Measurements from ENCODE around the gene PCDH12. TPM values are rescaled to one million over a fixed set of nuclear protein-coding genes. Genes with fewer than 3 reads are reported as not detected.

The PCDH12 gene
- polyA plus RNA-seq, 1 donor from 2014 or later: not detected

GRCh38 chr5:141941307-141941706 lies 16.7 kb downstream of the PCDH12 start:
- Histone ChIP-seq H3K4me3 (ENCODE audit: low read length) (no peak overlapping the region), H3K27ac (ENCODE audit: low read length) (no peak overlapping the region)
- no peak for TF ChIP-seq TAF1 (IDR thresholded peaks at IDR 0.05; ENCODE audit: low read depth)
- no peak for TF ChIP-seq POLR2AphosphoS5 (IDR thresholded peaks at IDR 0.05)
- TF ChIP-seq MXI1 (conservative IDR thresholded peaks at IDR 0.05; ENCODE audit: poor library complexity, severe bottlenecking): no peak
- no peak for TF ChIP-seq EP300 (conservative IDR thresholded peaks at IDR 0.05; ENCODE audit: poor library complexity, severe bottlenecking)
- no peak for TF ChIP-seq EZH2 (IDR thresholded peaks at IDR 0.05; ENCODE audit: borderline replicate concordance, insufficient read depth, low read length, poor library complexity, severe bottlenecking)
- no peak for TF ChIP-seq REST (IDR thresholded peaks at IDR 0.05; ENCODE audit: borderline replicate concordance)
- TF ChIP-seq RAD21 (conservative IDR thresholded peaks at IDR 0.05): no peak
- no peak for TF ChIP-seq CTCF (IDR thresholded peaks at IDR 0.05; ENCODE audit: poor library complexity, severe bottlenecking)

GRCh38 chr5:141940695-141941271 lies 17.2 kb downstream of the PCDH12 start:
- TF ChIP-seq EP300 (conservative IDR thresholded peaks at IDR 0.05; ENCODE audit: poor library complexity, severe bottlenecking): no peak
- no peak for TF ChIP-seq REST (IDR thresholded peaks at IDR 0.05; ENCODE audit: borderline replicate concordance)
- TF ChIP-seq SMC3 (conservative IDR thresholded peaks at IDR 0.05; ENCODE audit: poor library complexity): no peak
- no peak for TF ChIP-seq CTCF (IDR thresholded peaks at IDR 0.05; ENCODE audit: poor library complexity, severe bottlenecking)
- no peak for TF ChIP-seq RAD21 (conservative IDR thresholded peaks at IDR 0.05)
- no peak for TF ChIP-seq EZH2 (IDR thresholded peaks at IDR 0.05; ENCODE audit: borderline replicate concordance, insufficient read depth, low read length, poor library complexity, severe bottlenecking)
- no peak for TF ChIP-seq MXI1 (conservative IDR thresholded peaks at IDR 0.05; ENCODE audit: poor library complexity, severe bottlenecking)
- TF ChIP-seq TAF1 (IDR thresholded peaks at IDR 0.05; ENCODE audit: low read depth): no peak
- TF ChIP-seq POLR2AphosphoS5 (IDR thresholded peaks at IDR 0.05): no peak
- no peak overlapping the region for H3K4me3 ChIP-seq (ENCODE audit: low read length)
- no peak overlapping the region for H3K27ac ChIP-seq (ENCODE audit: low read length)
- no peaks in the 10 kb centered on the region for H3K9me2 ChIP-seq (ENCODE audit: insufficient read depth, low read length)
- no peaks in the 10 kb centered on the region for H3K27me3 ChIP-seq (ENCODE audit: insufficient read depth, low read depth, low read length)
- H2AFZ ChIP-seq (ENCODE audit: low read depth, low read length): no peak overlapping the region
- no peak overlapping the region for H3K9ac ChIP-seq (ENCODE audit: low read length)
- no peak overlapping the region for H3K4me2 ChIP-seq (ENCODE audit: low read length)
- no peaks in the 10 kb centered on the region for H3K79me2 ChIP-seq (replicated peaks; ENCODE audit: insufficient read depth, low read length)
- H4K20me1 ChIP-seq (ENCODE audit: insufficient read depth): no peaks in the 10 kb centered on the region
- no peaks in the 10 kb centered on the region for H3K9me3 ChIP-seq (ENCODE audit: low read length)
- H3K36me3 ChIP-seq (ENCODE audit: insufficient read depth, low read length): no peaks in the 10 kb centered on the region
- H3F3A ChIP-seq (ENCODE audit: insufficient read depth, low read length, poor library complexity, severe bottlenecking): no peaks in the 10 kb centered on the region

More at GRCh38 chr5:141941307-141941706, 16.7 kb downstream of the PCDH12 start:
- Histone ChIP-seq H3K9ac (ENCODE audit: low read length) (no peak overlapping the region), H3K4me2 (ENCODE audit: low read length) (no peak overlapping the region), H3K9me3 (ENCODE audit: low read length) (no peaks in the 10 kb centered on the region), H3K79me2 (replicated peaks; ENCODE audit: insufficient read depth, low read length) (no peaks in the 10 kb centered on the region), H3K27me3 (ENCODE audit: insufficient read depth, low read depth, low read length) (no peaks in the 10 kb centered on the region), H4K20me1 (ENCODE audit: insufficient read depth) (no peaks in the 10 kb centered on the region), H2AFZ (ENCODE audit: low read depth, low read length) (no peak overlapping the region), H3K9me2 (ENCODE audit: insufficient read depth, low read length) (no peaks in the 10 kb centered on the region), H3F3A (ENCODE audit: insufficient read depth, low read length, poor library complexity, severe bottlenecking) (no peaks in the 10 kb centered on the region), H3K36me3 (ENCODE audit: insufficient read depth, low read length) (no peaks in the 10 kb centered on the region)

Measured in neural cell (in vitro differentiated cells).